Measurements from ENCODE around the gene NUDT4. TPM values are rescaled to one million over a fixed set of nuclear protein-coding genes. Genes with fewer than 3 reads are reported as not detected.

The NUDT4 gene
- 49.6 and 65.4 TPM in 2 replicates for total RNA-seq

GRCh38 chr12:93377252-93378195 is at the start of gene NUDT4:
Gene NUDT4 (plus strand): TSS chr12:93377925. CDS start chr12:93378323, 398 bp downstream.

GRCh38 chr12:93441617-93442410 is 64.1 kb downstream of the NUDT4 start, which contains the start of gene UBE2N:
Gene UBE2N (minus strand): TSS chr12:93441947. CDS start chr12:93441884, 63 bp downstream.

Other genes with a start within 250 kb of the NUDT4 start
- gene UBE2N, start 64.0 kb downstream of the NUDT4 start, total RNA-seq, result 28.5 and 54.8 TPM in 2 replicates
- 73.3 and 92.9 TPM in 2 replicates for gene MRPL42, start 89.6 kb downstream of the NUDT4 start, total RNA-seq
- gene SOCS2, start 194.8 kb downstream of the NUDT4 start, total RNA-seq, result 0.59 and 0.97 TPM in 2 replicates